ENCODE results near the gene TNFRSF21.
A peak's percentile ranks its signal among the peaks of the same experiment; 100 is the strongest.

The TNFRSF21 gene

DNA sequence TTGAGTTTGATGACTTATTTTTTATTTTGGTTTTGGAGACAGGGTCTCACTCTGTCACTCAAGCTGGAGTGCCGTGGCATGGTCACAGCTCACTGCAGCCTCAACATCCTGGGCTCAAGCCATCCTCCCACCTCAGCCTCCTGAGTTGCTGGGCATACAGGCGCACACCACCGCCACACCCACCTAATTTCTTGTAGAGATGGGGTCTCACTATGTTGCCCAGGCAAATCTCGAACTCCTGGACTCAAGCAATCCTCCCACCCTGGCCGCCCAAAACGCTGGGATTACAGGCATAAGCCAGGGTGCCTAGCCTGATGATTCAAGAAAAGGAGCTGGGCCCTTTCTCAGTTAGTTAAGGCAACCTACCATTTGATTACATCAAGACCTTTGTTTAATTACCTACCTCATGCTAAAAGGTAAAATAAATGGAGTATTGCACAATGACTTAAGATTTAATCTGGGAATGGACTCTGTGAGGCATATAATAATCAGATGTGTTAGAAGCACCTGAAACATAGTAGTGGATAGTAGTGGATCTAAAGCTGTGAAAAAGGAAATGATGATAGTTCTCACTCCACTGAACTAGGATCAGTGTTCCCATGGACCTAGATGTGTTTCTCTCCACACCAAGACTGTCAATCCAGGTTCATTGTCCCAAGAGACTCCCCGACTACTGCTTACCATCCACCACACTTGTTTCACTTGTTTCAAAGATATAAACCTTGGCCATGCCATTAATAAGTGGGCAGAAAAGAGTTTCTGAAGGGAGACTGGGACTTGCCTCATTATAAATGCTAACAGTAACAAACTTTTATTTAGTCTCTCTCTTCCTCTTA lies 2.1 kb downstream of the TNFRSF21 start:
- H3K4me3 Mint-ChIP-seq, result peak overlapping the region; percentile 80
- H3K27me3 Mint-ChIP-seq, result peaks cover 32% of the 10 kb centered on the region
- H3K27ac Mint-ChIP-seq, result no peak overlapping the region
- peaks cover 10% of the 10 kb centered on the region for H3K4me1 Mint-ChIP-seq
- H3K36me3 Mint-ChIP-seq, result no peaks in the 10 kb centered on the region
- H3K9me3 Mint-ChIP-seq, result no peaks in the 10 kb centered on the region

DNA sequence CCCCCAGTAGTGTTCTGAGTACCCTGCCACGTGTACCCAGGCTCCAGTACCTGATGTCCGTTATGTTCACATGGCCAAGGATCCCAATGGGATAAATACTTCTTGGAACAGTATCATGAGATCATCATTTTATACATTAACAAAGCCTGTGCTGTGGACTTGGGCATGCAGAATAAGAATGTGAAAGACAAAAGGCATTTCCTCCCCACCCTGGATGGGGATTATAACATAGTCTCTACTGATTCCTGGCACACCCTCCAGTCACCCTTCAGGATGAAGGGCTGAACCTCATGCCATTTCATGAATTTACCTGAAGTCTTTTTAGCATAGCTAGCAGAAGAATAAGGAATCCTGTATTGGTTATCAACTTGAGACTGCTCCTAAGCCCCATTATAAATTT lies 2.8 kb downstream of the TNFRSF21 start:
- H3K4me3 Mint-ChIP-seq, result no peak overlapping the region
- H3K9me3 Mint-ChIP-seq, result no peaks in the 10 kb centered on the region
- H3K27me3 Mint-ChIP-seq, result peaks cover 29% of the 10 kb centered on the region
- peaks cover 10% of the 10 kb centered on the region for H3K4me1 Mint-ChIP-seq
- H3K36me3 Mint-ChIP-seq, result no peaks in the 10 kb centered on the region
- no peak overlapping the region for H3K27ac Mint-ChIP-seq

GRCh38 chr6:47303861-47304260 lies 5.8 kb downstream of the TNFRSF21 start:
- Mint-ChIP-seq H3K9me3 (no peaks in the 10 kb centered on the region), H3K27ac (no peak overlapping the region), H3K4me3 (no peak overlapping the region), H3K27me3 (peaks cover 17% of the 10 kb centered on the region), H3K36me3 (no peaks in the 10 kb centered on the region), H3K4me1 (peaks cover 6% of the 10 kb centered on the region)

GRCh38 chr6:47303342-47303741 lies 6.4 kb downstream of the TNFRSF21 start:
- H3K9me3 Mint-ChIP-seq, result no peaks in the 10 kb centered on the region
- H3K36me3 Mint-ChIP-seq, result no peaks in the 10 kb centered on the region
- no peak overlapping the region for H3K4me3 Mint-ChIP-seq
- H3K4me1 Mint-ChIP-seq, result peaks cover 3% of the 10 kb centered on the region
- peaks cover 18% of the 10 kb centered on the region for H3K27me3 Mint-ChIP-seq
- H3K27ac Mint-ChIP-seq, result no peak overlapping the region

- Mint-ChIP-seq H3K4me3 (no peak overlapping the region), H3K4me1 (no peaks in the 10 kb centered on the region), H3K36me3 (no peaks in the 10 kb centered on the region), H3K9me3 (no peaks in the 10 kb centered on the region), H3K27me3 (peaks cover 10% of the 10 kb centered on the region), H3K27ac (no peak overlapping the region)
Observed at GRCh38 chr6:47302043-47302442, 7.7 kb downstream of the TNFRSF21 start.

DNA sequence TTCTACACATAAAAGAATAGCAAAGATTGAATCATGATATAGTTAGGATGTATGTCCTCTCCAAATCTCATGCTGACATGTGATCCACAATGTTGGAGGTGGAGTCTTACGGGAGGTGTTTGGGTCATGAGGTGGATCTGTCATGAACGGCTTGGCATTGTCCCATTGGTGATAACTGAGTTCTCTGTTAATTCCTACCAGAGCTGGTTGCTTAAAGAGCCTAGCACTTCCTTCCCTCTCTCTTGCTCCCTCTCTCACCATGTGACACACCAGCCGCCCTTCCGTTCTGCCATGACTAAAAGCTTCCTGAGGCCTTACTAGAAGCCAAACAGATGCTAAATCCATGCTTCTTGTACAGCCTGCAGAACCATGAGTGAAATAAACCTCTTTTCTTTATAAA lies 8.3 kb downstream of the TNFRSF21 start:
- no peak overlapping the region for H3K27ac Mint-ChIP-seq
- no peaks in the 10 kb centered on the region for H3K36me3 Mint-ChIP-seq
- H3K4me1 Mint-ChIP-seq, result no peaks in the 10 kb centered on the region
- no peaks in the 10 kb centered on the region for H3K9me3 Mint-ChIP-seq
- no peak overlapping the region for H3K4me3 Mint-ChIP-seq
- peaks cover 7% of the 10 kb centered on the region for H3K27me3 Mint-ChIP-seq

GRCh38 chr6:47300417-47300816 lies 9.3 kb downstream of the TNFRSF21 start:
- Mint-ChIP-seq H3K27me3 (peaks cover 7% of the 10 kb centered on the region), H3K27ac (no peak overlapping the region), H3K36me3 (no peaks in the 10 kb centered on the region), H3K9me3 (no peaks in the 10 kb centered on the region), H3K4me1 (no peaks in the 10 kb centered on the region), H3K4me3 (no peak overlapping the region)

- Mint-ChIP-seq H3K36me3 (no peaks in the 10 kb centered on the region), H3K27me3 (peaks cover 9% of the 10 kb centered on the region), H3K4me1 (no peaks in the 10 kb centered on the region), H3K4me3 (no peak overlapping the region), H3K27ac (no peak overlapping the region), H3K9me3 (no peaks in the 10 kb centered on the region)
Observed at GRCh38 chr6:47299965-47300364, 9.7 kb downstream of the TNFRSF21 start.

DNA sequence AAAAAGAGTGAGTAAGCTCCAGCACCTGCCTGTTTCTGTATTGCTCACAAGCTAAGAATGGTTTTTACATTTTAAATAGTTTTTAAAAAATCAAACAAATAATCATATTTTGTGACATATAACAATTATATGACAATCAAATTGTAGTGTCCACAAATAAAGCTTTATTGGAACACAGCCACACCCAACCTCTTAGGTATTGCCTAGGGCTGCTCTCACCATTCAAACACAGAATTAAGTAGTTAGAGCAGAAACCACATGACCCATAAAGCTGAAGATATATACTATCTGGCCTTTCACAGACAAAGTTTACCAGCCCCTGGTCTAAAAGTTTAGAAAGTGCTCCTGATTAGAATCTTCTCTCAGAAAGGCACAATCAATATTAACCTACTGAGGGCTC lies 11.2 kb downstream of the TNFRSF21 start:
- Mint-ChIP-seq H3K27me3 (peaks cover 6% of the 10 kb centered on the region), H3K36me3 (no peaks in the 10 kb centered on the region), H3K27ac (no peak overlapping the region), H3K9me3 (no peaks in the 10 kb centered on the region), H3K4me1 (no peaks in the 10 kb centered on the region), H3K4me3 (no peak overlapping the region)

DNA sequence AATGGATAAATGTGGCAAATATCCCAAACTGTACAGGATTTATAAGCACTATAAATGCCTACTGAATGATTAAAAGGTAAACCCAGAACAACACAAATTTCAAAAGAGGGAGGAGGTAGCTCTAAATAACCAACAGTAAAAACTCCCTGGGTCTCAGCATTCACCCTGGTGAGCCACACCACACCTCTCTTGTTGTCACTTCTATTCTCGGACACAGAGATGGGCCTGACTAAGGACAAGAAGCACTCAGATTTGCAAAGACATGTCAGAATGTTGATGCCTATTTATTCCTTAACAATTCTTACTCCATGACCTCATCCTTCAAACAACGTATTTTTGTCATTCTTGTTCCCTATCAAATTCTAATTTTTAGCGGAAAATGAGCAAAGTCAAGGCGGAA lies 14.7 kb downstream of the TNFRSF21 start:
- Mint-ChIP-seq H3K4me3 (no peak overlapping the region), H3K36me3 (no peaks in the 10 kb centered on the region), H3K27me3 (peaks cover 6% of the 10 kb centered on the region), H3K4me1 (no peaks in the 10 kb centered on the region), H3K9me3 (no peaks in the 10 kb centered on the region), H3K27ac (no peak overlapping the region)

GRCh38 chr6:47292944-47293343 lies 16.8 kb downstream of the TNFRSF21 start:
- H3K27ac Mint-ChIP-seq, result no peak overlapping the region
- no peaks in the 10 kb centered on the region for H3K9me3 Mint-ChIP-seq
- no peaks in the 10 kb centered on the region for H3K36me3 Mint-ChIP-seq
- H3K4me3 Mint-ChIP-seq, result no peak overlapping the region
- H3K27me3 Mint-ChIP-seq, result peaks cover 4% of the 10 kb centered on the region
- no peaks in the 10 kb centered on the region for H3K4me1 Mint-ChIP-seq

DNA sequence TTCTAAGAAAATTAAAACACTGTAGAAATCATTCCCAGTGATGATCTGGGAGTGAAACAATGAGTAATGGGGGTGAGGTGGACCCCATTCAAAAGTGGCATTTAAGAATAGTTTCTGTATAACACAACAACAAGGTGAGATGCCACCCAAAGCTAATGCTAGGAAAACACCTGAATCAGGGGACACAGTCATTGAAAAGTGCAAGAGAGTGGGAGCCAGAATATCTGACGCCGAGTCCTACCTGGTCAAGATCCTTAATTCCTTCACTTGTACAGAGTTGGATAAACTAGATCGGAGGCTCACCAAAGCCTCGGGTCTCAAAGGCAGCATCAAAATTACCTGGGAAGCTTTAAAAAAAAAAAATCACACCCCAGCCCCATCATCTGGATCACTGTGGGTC lies 17.7 kb downstream of the TNFRSF21 start:
- Mint-ChIP-seq H3K27ac (no peak overlapping the region), H3K4me3 (no peak overlapping the region), H3K4me1 (no peaks in the 10 kb centered on the region), H3K9me3 (no peaks in the 10 kb centered on the region), H3K27me3 (peaks cover 4% of the 10 kb centered on the region), H3K36me3 (no peaks in the 10 kb centered on the region)

GRCh38 chr6:47290124-47290834 lies 19.4 kb downstream of the TNFRSF21 start:
- Mint-ChIP-seq H3K36me3 (no peaks in the 10 kb centered on the region), H3K4me1 (no peaks in the 10 kb centered on the region), H3K27me3 (peaks cover 4% of the 10 kb centered on the region), H3K4me3 (no peak overlapping the region), H3K9me3 (no peaks in the 10 kb centered on the region), H3K27ac (no peak overlapping the region)

- H3K4me1 Mint-ChIP-seq, result no peaks in the 10 kb centered on the region
- no peaks in the 10 kb centered on the region for H3K9me3 Mint-ChIP-seq
- H3K27me3 Mint-ChIP-seq, result peaks cover 2% of the 10 kb centered on the region
- no peak overlapping the region for H3K27ac Mint-ChIP-seq
- H3K36me3 Mint-ChIP-seq, result no peaks in the 10 kb centered on the region
- H3K4me3 Mint-ChIP-seq, result no peak overlapping the region
Observed at GRCh38 chr6:47288267-47289090, 21.2 kb downstream of the TNFRSF21 start.

- Mint-ChIP-seq H3K36me3 (no peaks in the 10 kb centered on the region), H3K27ac (no peak overlapping the region), H3K4me1 (no peaks in the 10 kb centered on the region), H3K4me3 (no peak overlapping the region), H3K27me3 (peaks cover 2% of the 10 kb centered on the region), H3K9me3 (no peaks in the 10 kb centered on the region)
Observed at GRCh38 chr6:47286301-47286700, 23.4 kb downstream of the TNFRSF21 start.

DNA sequence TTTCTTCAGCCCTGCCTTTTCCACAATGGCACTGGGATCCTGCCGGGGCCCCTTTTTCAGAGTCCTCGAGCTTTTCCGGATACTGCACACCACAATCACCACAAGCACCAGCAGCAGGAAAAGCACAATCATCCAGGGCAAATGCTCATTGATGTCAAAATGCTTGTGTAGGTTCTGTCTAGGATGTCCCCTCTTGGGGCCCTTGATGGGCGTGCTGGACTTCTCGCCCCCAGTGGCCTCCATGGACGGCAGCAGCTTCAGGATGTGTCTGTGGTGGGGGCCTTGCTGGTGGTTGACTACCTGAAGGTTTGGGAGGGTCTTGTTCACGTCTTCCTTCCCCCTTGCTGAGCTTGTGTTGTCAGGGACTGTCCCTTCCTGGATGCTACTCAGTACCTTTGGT lies 25.7 kb downstream of the TNFRSF21 start:
- Mint-ChIP-seq H3K9me3 (no peaks in the 10 kb centered on the region), H3K4me3 (no peak overlapping the region), H3K36me3 (no peaks in the 10 kb centered on the region), H3K27ac (no peak overlapping the region), H3K27me3 (peaks cover 2% of the 10 kb centered on the region), H3K4me1 (no peaks in the 10 kb centered on the region)

All from activated naive CD4-positive, alpha-beta T cell treated with anti-CD3 and anti-CD28 coated beads, Interleukin-2, amount 50 U/mL, for 24 hours (primary cell).